GM23338 (cell line): ENCODE results near the gene STEAP1B. TPM values are rescaled to one million over a fixed set of nuclear protein-coding genes. Genes with fewer than 3 reads are reported as not detected.
"Not testable (repeated sequence)": the region's sequence is repeated elsewhere in the genome, so short reads cannot be mapped to it uniquely, and the experiment has no call there.

ENCODE experiments used
- ATAC-seq: fragments of 200-7000 bp; cut with Tn5 transposase; 3 replicates; pipeline ENCODE4 v1.9.1; 2020
- DNase-seq: peaks from one replicate; pipeline ENCODE4 v3.0.0-alpha.2; 2015; ENCODE audit warnings: low spot score
- H2AFZ ChIP-seq: fragments of 200-600 bp; sonication (generic); 2 replicates; pipeline ENCODE4 v1.8.0; 2016; ENCODE audit warnings: antibody characterized with exemption, mild to moderate bottlenecking, moderate library complexity
- H3F3A ChIP-seq: fragments of 200-600 bp; sonication (generic); replicated peaks from 2 replicates; pipeline ENCODE4 v1.8.0; 2017; ENCODE audit warnings: antibody characterized with exemption, mixed run types, low read depth
- H3K27ac ChIP-seq: fragments of 200-600 bp; sonication (generic); 2 replicates; pipeline ENCODE4 v1.6.1; 2016; ENCODE audit warnings: low read depth
- H3K27me3 ChIP-seq: fragments of 200-600 bp; sonication (generic); 2 replicates; pipeline ENCODE4 v1.8.0; 2016; ENCODE audit warnings: mild to moderate bottlenecking, mixed run types, moderate library complexity; ENCODE audit not compliant: insufficient read depth
- H3K36me3 ChIP-seq: fragments of 200-600 bp; sonication (generic); 2 replicates; pipeline ENCODE4 v1.8.0; 2016; ENCODE audit warnings: mild to moderate bottlenecking; ENCODE audit not compliant: insufficient read depth
- H3K4me1 ChIP-seq: fragments of 200-600 bp; sonication (generic); 2 replicates; pipeline ENCODE4 v1.8.0; 2016; ENCODE audit warnings: mild to moderate bottlenecking, moderate library complexity; ENCODE audit not compliant: insufficient read depth
- H3K4me2 ChIP-seq: fragments of 200-600 bp; sonication (generic); 2 replicates; pipeline ENCODE4 v1.7.1; 2017; ENCODE audit warnings: mixed run types
- H3K4me3 ChIP-seq: fragments of 200-600 bp; sonication (generic); 2 replicates; pipeline ENCODE4 v1.6.1; 2016; ENCODE audit warnings: mixed run types
- H3K79me2 ChIP-seq: fragments of 200-600 bp; sonication (generic); replicated peaks from 2 replicates; pipeline ENCODE4 v1.8.0; 2017; ENCODE audit warnings: mild to moderate bottlenecking; ENCODE audit not compliant: insufficient read depth
- H3K9me2 ChIP-seq: fragments of 200-600 bp; sonication (generic); 2 replicates; pipeline ENCODE4 v1.8.0; 2017; ENCODE audit not compliant: insufficient read depth
- H4K20me1 ChIP-seq: fragments of 200-600 bp; sonication (generic); replicated peaks from 2 replicates; pipeline ENCODE4 v1.8.0; 2017; ENCODE audit warnings: mild to moderate bottlenecking; ENCODE audit not compliant: insufficient read depth
- H3K27ac Mint-ChIP-seq: 2 replicates; pipeline ENCODE4 v1.8.0; 2020; ENCODE audit warnings: inconsistent platforms, mild to moderate bottlenecking, moderate library complexity, mixed read lengths
- H3K27me3 Mint-ChIP-seq: 3 replicates; pipeline ENCODE4 v1.8.0; 2022; ENCODE audit warnings: low read depth, mild to moderate bottlenecking, moderate library complexity, mixed read lengths, inconsistent platforms; ENCODE audit not compliant: insufficient read depth, poor library complexity
- H3K36me3 Mint-ChIP-seq: 3 replicates; pipeline ENCODE4 v1.8.0; 2021; ENCODE audit warnings: low read depth, mild to moderate bottlenecking, inconsistent platforms, moderate library complexity, mixed read lengths
- H3K4me1 Mint-ChIP-seq: 3 replicates; pipeline ENCODE4 v1.8.0; 2020; ENCODE audit warnings: mild to moderate bottlenecking, inconsistent platforms, mixed read lengths
- H3K4me3 Mint-ChIP-seq: 3 replicates; pipeline ENCODE4 v1.8.0; 2021; ENCODE audit warnings: moderate library complexity, mild to moderate bottlenecking, inconsistent platforms, mixed read lengths
- H3K9me3 Mint-ChIP-seq: 3 replicates; pipeline ENCODE4 v1.8.0; 2020; ENCODE audit warnings: moderate library complexity, mild to moderate bottlenecking, inconsistent platforms, mixed read lengths
- CREB1 ChIP-seq: fragments of 250-450 bp; sonication (Bioruptor Pico); IDR thresholded peaks from 2 replicates; pipeline ENCODE4 v1.5.0; 2020; ENCODE audit warnings: low read depth, mild to moderate bottlenecking, moderate library complexity
- CTCF ChIP-seq, 2 experiments: fragments of 200-600 bp in 1 of 2; sonication (generic) in 1 of 2; conservative IDR thresholded peaks; 2 replicates each; pipeline versions ENCODE4 v1.5.1 to v1.6.1; 2016 to 2017; ENCODE audit warnings: antibody characterized with exemption in 2 of 2, low read depth in 2 of 2, mild to moderate bottlenecking in 2 of 2, moderate library complexity in 1 of 2
- EZH2 ChIP-seq: fragments of 200-600 bp; sonication (generic); IDR thresholded peaks from one replicate; pipeline ENCODE4 v1.8.0; 2017; ENCODE audit warnings: antibody characterized with exemption, mild to moderate bottlenecking, low read depth; ENCODE audit not compliant: unreplicated experiment
- EZH2phosphoT487 ChIP-seq: fragments of 200-600 bp; sonication (generic); IDR thresholded peaks from one replicate; pipeline ENCODE4 v1.8.1; 2018; ENCODE audit warnings: antibody characterized with exemption; ENCODE audit not compliant: unreplicated experiment
- POLR2AphosphoS5 ChIP-seq: IDR thresholded peaks from 2 replicates; pipeline ENCODE4 v1.6.1; 2016; ENCODE audit warnings: antibody characterized with exemption, low read depth
- long read RNA-seq: library from polyadenylated mRNA; unstranded; transcript quantifications from one replicate; pipeline ENCODE4 v2.0.0, GENCODE V29; 2020; ENCODE audit not compliant: unreplicated experiment
- polyA plus RNA-seq: library from polyadenylated mRNA; unstranded; fragments of >200 nt; fragmentation: Nextera tagmentation; extraction: Ambion mirVana; gene quantifications from 2 replicates; pipeline ENCODE4 v1.2.1, GENCODE V29; 2016
- total RNA-seq: library from RNA; depleted of rRNA; stranded (reverse); fragments of >200 nt; shearing (Covaris generic); gene quantifications from 2 replicates; pipeline ENCODE4 v1.2.3, GENCODE V29; 2014; rRNA removed
- TF ChIP-seq, protein P1 (sequence below): fragments of 250-450 bp; sonication (Bioruptor Pico); IDR thresholded peaks from 2 replicates; pipeline ENCODE4 v1.5.0; 2020; ENCODE audit warnings: mild to moderate bottlenecking, moderate library complexity

Gene STEAP1B
- total RNA-seq = 13.9 and 16.5 TPM in 2 replicates
- polyA plus RNA-seq = 4.5 and 4.9 TPM in 2 replicates
- long read RNA-seq, partial matches to known transcripts = 0 of 14 reads
- long read RNA-seq, other reads (novel, unspliced or antisense) = 13 of 14 reads

- H3K9me2 ChIP-seq, H3K4me1 ChIP-seq, H3K27ac Mint-ChIP-seq, H3K36me3 ChIP-seq, H3K27me3 ChIP-seq, H3K79me2 ChIP-seq, H3K27ac ChIP-seq, H4K20me1 ChIP-seq, H3K36me3 Mint-ChIP-seq, H2AFZ ChIP-seq, H3F3A ChIP-seq, H3K9me3 Mint-ChIP-seq: not testable (repeated sequence)
- Mint-ChIP-seq H3K4me1 (peaks cover 27% of the 10 kb centered on the region), H3K27me3 (peaks cover 13% of the 10 kb centered on the region), H3K4me3 (peak within 1 kb of the TSS; percentile 59)
- peak; percentile 95 for DNase-seq
- peak; percentile 95 for ATAC-seq
- Histone ChIP-seq H3K4me2 (peak within 1 kb of the TSS; percentile 77), H3K4me3 (peak within 1 kb of the TSS; percentile 54)
- TF ChIP-seq CREB1 (CRISPR knock-in tag) (peak; percentile 63), POLR2AphosphoS5 (peak; percentile 73), CTCF (conservative IDR thresholded peaks at IDR 0.05; ENCODE audit: low read depth in 2 of 2) (peak; percentile 53 to 91)
Observed at GRCh38 chr7:22499888-22500689, at the start of gene STEAP1B. TSS of gene STEAP1B (minus strand) at chr7:22500188. CDS start at chr7:22494855, 5,333 bp downstream.

GRCh38 chr7:22549051-22549450 lies 49.1 kb upstream of the STEAP1B start:
- Mint-ChIP-seq H3K9me3 (no peaks in the 10 kb centered on the region), H3K4me3 (peak overlapping the region; percentile 92), H3K27ac (peak overlapping the region; percentile 93), H3K4me1 (peaks cover 8% of the 10 kb centered on the region; the same call in 2 of the 3 replicates), H3K36me3 (no peaks in the 10 kb centered on the region), H3K27me3 (peaks cover 8% of the 10 kb centered on the region)
- Histone ChIP-seq H3F3A (no peaks in the 10 kb centered on the region), H3K4me1 (peaks cover 5% of the 10 kb centered on the region; the same call in 1 of the 2 replicates), H3K4me3 (peak overlapping the region; percentile 88), H3K4me2 (peak overlapping the region; percentile 80), H3K36me3 (no peaks in the 10 kb centered on the region), H3K27ac (peak overlapping the region; percentile 95), H2AFZ (no peak overlapping the region; the same call in 1 of the 2 replicates), H3K9me2 (no peaks in the 10 kb centered on the region), H3K27me3 (no peaks in the 10 kb centered on the region), H4K20me1 (no peaks in the 10 kb centered on the region), H3K79me2 (no peaks in the 10 kb centered on the region)
- ATAC-seq (peak; percentile 37), DNase-seq (peak; percentile 78)
- no peak for TF ChIP-seq EZH2phosphoT487
- no peak for TF ChIP-seq EZH2
- TF ChIP-seq, protein P1, sequence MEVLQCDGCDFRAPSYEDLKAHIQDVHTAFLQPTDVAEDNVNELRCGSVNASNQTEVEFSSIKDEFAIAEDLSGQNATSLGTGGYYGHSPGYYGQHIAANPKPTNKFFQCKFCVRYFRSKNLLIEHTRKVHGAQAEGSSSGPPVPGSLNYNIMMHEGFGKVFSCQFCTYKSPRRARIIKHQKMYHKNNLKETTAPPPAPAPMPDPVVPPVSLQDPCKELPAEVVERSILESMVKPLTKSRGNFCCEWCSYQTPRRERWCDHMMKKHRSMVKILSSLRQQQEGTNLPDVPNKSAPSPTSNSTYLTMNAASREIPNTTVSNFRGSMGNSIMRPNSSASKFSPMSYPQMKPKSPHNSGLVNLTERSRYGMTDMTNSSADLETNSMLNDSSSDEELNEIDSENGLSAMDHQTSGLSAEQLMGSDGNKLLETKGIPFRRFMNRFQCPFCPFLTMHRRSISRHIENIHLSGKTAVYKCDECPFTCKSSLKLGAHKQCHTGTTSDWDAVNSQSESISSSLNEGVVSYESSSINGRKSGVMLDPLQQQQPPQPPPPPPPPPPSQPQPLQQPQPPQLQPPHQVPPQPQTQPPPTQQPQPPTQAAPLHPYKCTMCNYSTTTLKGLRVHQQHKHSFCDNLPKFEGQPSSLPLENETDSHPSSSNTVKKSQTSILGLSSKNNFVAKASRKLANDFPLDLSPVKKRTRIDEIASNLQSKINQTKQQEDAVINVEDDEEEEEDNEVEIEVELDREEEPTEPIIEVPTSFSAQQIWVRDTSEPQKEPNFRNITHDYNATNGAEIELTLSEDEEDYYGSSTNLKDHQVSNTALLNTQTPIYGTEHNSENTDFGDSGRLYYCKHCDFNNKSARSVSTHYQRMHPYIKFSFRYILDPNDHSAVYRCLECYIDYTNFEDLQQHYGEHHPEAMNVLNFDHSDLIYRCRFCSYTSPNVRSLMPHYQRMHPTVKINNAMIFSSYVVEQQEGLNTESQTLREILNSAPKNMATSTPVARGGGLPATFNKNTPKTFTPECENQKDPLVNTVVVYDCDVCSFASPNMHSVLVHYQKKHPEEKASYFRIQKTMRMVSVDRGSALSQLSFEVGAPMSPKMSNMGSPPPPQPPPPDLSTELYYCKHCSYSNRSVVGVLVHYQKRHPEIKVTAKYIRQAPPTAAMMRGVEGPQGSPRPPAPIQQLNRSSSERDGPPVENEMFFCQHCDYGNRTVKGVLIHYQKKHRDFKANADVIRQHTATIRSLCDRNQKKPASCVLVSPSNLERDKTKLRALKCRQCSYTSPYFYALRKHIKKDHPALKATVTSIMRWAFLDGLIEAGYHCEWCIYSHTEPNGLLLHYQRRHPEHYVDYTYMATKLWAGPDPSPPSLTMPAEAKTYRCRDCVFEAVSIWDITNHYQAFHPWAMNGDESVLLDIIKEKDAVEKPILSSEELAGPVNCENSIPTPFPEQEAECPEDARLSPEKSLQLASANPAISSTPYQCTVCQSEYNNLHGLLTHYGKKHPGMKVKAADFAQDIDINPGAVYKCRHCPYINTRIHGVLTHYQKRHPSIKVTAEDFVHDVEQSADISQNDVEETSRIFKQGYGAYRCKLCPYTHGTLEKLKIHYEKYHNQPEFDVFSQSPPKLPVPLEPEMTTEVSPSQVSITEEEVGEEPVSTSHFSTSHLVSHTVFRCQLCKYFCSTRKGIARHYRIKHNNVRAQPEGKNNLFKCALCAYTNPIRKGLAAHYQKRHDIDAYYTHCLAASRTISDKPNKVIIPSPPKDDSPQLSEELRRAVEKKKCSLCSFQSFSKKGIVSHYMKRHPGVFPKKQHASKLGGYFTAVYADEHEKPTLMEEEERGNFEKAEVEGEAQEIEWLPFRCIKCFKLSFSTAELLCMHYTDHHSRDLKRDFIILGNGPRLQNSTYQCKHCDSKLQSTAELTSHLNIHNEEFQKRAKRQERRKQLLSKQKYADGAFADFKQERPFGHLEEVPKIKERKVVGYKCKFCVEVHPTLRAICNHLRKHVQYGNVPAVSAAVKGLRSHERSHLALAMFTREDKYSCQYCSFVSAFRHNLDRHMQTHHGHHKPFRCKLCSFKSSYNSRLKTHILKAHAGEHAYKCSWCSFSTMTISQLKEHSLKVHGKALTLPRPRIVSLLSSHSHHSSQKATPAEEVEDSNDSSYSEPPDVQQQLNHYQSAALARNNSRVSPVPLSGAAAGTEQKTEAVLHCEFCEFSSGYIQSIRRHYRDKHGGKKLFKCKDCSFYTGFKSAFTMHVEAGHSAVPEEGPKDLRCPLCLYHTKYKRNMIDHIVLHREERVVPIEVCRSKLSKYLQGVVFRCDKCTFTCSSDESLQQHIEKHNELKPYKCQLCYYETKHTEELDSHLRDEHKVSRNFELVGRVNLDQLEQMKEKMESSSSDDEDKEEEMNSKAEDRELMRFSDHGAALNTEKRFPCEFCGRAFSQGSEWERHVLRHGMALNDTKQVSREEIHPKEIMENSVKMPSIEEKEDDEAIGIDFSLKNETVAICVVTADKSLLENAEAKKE (CRISPR knock-in tag) = peak; percentile 75
- TF ChIP-seq CREB1 (CRISPR knock-in tag) = no peak
